GM19467 (cell line): Measurements from ENCODE around the gene KRTAP23-1.

ENCODE experiments used
- ATAC-seq: cut with Tn5 transposase; IDR thresholded peaks from one replicate; pipeline ENCODE4 v1.9.1; 2021; ENCODE audit warnings: mild to moderate bottlenecking, moderate library complexity; ENCODE audit not compliant: unreplicated experiment

KRTAP23-1 gene

GRCh38 chr21:30315701-30316100, 32.7 kb downstream of the KRTAP23-1 start:
- no peak for ATAC-seq

GRCh38 chr21:30306884-30307283, 41.5 kb downstream of the KRTAP23-1 start:
- ATAC-seq, result no peak

- ATAC-seq, result no peak
These were observed 43.3 kb downstream of the KRTAP23-1 start for GRCh38 chr21:30305136-30305535.
